ENCODE measurements around the gene PIGW.

The PIGW gene

GRCh38 chr17:36509272-36509985 is 25.4 kb upstream of the PIGW start:
- DNase-seq = no peak

- DNase-seq = no peak
Measured at GRCh38 chr17:36510636-36511035, 24.2 kb upstream of the PIGW start.

- DNase-seq = no peak
Measured at GRCh38 chr17:36511216-36511615, 23.6 kb upstream of the PIGW start.

DNA sequence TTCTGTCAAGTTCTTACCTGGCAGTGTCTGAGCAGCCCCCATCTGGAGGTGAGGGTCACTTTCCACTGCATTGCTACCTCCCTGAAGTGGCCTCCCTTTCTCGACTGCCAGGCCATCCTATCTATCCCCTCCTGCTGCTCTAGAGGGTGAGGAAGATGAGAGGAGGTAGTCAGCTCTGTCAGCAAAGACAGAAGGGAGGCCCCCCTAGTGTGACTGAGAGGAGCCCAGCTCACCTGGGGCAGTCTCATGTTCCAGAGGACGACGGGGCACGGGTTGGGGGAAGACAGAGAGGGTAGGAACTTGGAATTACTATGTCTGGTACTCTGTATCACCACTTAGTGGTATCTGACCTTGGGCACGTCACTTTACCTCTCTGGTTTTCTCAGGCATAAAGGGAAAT is 22.1 kb upstream of the PIGW start:
- DNase-seq = no peak

GRCh38 chr17:36514856-36515255 is 19.9 kb upstream of the PIGW start:
- DNase-seq = no peak

DNA sequence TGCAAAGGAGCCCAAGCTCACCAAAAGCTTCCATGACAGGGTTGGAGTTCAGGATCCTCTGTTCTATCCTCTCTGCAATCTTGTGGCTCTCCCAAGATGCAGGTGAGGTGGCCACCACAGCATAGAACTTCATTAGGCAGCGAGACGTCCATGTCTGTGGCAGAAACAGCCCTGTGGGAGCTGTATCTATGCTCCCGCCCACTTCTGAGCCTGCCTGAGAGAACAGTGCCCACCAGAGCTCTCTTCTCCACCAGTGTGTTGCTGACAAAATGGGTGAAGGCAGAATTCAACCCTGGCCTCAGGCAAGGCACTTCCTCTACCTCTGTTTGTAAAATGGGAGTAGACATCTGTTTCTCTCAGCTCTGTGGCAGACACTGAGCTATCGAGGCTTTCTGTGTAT is 18.9 kb upstream of the PIGW start:
- no peak for DNase-seq

DNA sequence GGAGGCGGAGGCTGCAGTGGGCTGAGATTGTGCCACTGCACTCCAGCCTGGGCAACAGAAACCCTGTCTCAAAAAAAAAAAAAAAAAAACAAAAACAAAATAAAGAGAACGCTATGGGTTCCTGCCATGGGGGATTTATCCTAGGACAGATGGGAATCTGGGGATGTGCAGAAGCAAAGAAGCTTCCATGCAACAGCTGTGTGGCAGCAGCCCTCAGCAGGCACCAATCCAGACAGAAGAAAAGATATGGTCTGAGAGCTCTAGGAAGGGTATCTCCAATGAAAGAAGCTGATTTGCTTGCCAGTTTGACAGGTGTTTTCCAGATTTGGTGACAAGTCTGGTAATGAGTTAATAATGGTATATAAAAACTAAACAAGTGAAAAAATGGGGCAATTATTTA is 11.7 kb upstream of the PIGW start:
- no peak for DNase-seq

DNA sequence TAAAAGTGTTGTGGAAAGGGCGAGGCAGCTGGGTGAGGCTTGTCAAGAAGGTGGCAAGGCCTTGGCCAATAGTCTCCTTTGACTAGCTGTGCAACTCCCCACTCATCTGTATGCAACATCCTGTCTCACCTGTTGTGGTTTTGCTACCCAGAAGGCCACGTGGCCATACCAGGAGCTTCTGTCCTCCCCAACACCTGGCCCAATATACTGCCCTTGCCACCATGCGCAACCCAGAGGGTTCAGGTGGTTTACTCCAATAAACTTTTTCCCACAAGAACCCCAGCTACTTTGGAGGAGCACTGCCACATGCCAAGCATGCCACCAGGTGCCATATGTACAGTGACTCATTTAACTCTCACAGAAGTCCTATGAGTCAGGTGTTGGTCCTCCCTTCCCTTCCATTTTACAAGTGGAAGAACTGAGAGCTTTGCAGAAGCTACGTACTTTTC is 10.3 kb upstream of the PIGW start:
- no peak for DNase-seq

- DNase-seq = no peak
Measured at GRCh38 chr17:36525113-36525512, 9.7 kb upstream of the PIGW start.

- no peak for DNase-seq
Measured at GRCh38 chr17:36525888-36526287, 8.9 kb upstream of the PIGW start.

DNA sequence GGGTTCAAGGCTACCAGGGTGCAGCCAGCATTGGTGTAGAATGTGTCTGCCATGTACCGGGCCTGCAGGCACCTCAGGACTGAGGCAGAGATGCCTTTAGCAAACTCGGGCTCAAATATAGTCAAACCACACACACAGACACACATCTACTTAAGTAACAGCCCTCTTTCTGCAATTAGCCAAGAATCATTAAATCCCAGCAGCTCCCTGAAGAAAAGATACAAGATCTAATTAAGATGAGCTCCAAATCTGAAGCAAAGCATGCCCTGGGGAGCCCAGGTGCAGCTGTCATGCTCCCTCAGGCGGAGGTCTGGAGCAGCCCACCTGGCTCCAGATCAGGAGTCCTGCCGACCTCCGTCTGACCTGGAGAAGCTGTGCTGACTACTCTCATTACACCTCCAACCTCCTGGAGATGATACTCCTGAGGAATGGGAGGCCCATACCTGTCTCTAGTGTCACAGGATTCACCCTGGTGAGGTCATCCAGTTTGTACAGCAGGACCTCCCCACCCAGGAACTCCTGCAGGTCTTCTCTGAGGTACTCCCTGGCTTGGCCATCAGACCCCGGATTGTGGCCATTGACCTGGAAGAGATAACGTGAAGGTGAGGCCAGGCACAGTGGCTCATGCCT is 7.1 kb upstream of the PIGW start:
- no peak for DNase-seq

- no peak for DNase-seq
Measured at GRCh38 chr17:36529121-36529520, 5.7 kb upstream of the PIGW start.

- no peak for DNase-seq
Measured at GRCh38 chr17:36532435-36532975, 2.3 kb upstream of the PIGW start.

- peak; percentile 26 to 59 (median 33) for DNase-seq
Measured at GRCh38 chr17:36533935-36534839, 600 bp upstream of the PIGW start.

DNA sequence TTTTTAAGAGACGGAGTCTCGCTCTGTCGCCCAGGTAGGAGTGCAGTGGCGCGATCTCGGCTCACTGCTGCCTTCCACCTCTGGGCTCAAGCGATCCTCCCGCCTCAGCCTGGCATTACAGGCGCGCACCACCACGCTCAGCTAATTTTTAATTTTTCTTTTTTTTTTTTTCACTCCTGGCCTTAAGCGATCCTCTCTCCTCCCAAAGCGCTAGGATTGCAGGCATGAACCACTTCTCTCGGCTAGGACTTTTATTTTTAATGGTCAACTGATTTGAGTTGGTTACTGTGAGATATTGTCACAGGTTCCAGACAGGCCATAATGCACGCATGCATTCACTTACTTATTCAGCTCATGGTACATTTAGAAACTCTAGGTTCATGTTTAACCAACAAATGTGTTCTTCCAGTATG is 888 bp downstream of the PIGW start:
- DNase-seq = no peak

DNA sequence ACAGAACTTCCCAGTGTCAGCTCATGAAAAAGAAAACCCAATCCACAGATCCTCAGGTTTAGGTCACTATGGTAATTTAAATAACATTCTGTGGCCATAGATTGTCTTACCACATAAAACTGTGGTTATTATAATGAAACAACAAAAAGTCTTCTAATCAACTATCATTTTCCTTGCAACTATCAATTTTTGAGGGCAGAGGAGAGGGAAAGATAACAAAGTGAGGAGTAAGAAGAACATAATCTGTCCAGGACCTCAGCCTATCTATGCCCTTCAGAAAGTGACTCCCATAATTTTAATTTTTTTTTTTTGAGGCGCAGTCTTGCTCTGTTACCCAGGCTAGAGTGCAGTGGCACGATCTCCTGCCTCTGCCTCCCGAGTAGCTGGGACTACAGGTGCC is 5.9 kb downstream of the PIGW start:
- DNase-seq = no peak

DNA sequence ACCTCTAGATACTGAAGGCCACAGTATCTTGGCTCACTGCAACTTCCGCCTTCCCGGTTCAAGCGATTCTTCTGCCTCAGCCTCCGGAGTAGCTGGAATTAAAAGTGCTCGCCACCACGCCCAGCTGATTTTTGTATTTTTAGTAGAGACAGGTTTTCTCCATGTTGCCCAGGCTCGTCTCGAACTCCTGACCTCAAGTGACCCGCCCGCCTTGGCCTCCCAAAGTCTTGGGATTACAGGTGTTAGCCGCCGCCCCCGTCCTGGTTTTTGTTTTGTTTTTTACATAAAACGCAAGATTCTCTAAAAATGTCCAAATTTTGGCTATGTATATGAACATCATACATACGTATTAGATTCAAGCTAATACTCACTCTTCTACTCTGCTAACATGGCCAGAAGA is 8.0 kb downstream of the PIGW start:
- no peak for DNase-seq

DNA sequence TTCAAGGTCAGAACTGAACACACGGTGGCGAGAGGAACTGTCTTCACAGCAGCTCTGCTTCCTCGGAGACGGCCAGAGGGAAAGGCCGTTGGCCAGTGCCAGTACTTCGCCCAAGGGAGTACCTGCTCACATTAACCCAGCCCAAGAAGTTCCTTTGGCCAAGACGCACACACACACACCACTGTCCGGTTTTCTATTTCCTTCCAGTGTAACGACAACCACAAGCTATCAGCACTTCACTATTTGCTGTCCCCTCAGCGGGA is 9.2 kb downstream of the PIGW start:
- DNase-seq = no peak

- DNase-seq = peak; percentile 85 to 93 (median 86)
Measured at GRCh38 chr17:36544307-36545076, 9.7 kb downstream of the PIGW start, which contains the start of gene GGNBP2. TSS of gene GGNBP2 (plus strand) at chr17:36544919. CDS start at chr17:36545725, 806 bp downstream.

- DNase-seq = no peak
Measured at GRCh38 chr17:36545077-36545464, 10.3 kb downstream of the PIGW start.

- peak; percentile 88 to 93 (median 90) for DNase-seq
Measured at GRCh38 chr17:36545465-36546417, 11.0 kb downstream of the PIGW start.
